Measurements from ENCODE around the gene ZNF75A. TPM values are rescaled to one million over a fixed set of nuclear protein-coding genes. Genes with fewer than 3 reads are reported as not detected.

Gene ZNF75A
- total RNA-seq, 3 donors from 2014 or later: 20.9 to 23.1 (median 21.9) TPM

Other genes with a start within 250 kb of the ZNF75A start
- gene IL32, start 239.9 kb upstream of the ZNF75A start, total RNA-seq: 100 to 1,000 TPM; 585 to 715 (median 696) TPM
- gene ZSCAN10, start 206.2 kb upstream of the ZNF75A start, total RNA-seq: under 1 TPM in 2 of 3 donors, not detected in 1; 0.11 TPM
- gene ZNF205, start 192.9 kb upstream of the ZNF75A start, total RNA-seq: under 1 TPM in 2 of 3 donors, not detected in 1; 0.18 to 0.57 TPM
- 10 to 100 TPM in 1 of 3 donors, 1 to 10 TPM in 2; 9.8 to 12.0 (median 9.9) TPM for gene ZNF213, start 170.5 kb upstream of the ZNF75A start, total RNA-seq
- gene OR1F1, start 117.3 kb upstream of the ZNF75A start, total RNA-seq: not detected
- gene ZNF200, start 70.3 kb upstream of the ZNF75A start, total RNA-seq: 1 to 10 TPM; 9.0 to 9.7 (median 9.6) TPM
- gene MEFV, start 48.9 kb upstream of the ZNF75A start, total RNA-seq: under 1 TPM in 1 of 3 donors, not detected in 2; 0.14 TPM
- 10 to 100 TPM; 39.7 to 44.5 (median 41.5) TPM for gene ZNF263, start 22.0 kb upstream of the ZNF75A start, total RNA-seq
- gene TIGD7, start 67 bp upstream of the ZNF75A start, total RNA-seq: 1 to 10 TPM; 1.7 to 3.2 (median 2.1) TPM
- gene OR2C1, start 50.4 kb downstream of the ZNF75A start, total RNA-seq: not detected
- gene ZSCAN32, start 95.5 kb downstream of the ZNF75A start, total RNA-seq: 10 to 100 TPM; 12.7 to 13.2 (median 12.7) TPM
- 1 to 10 TPM; 8.9 to 10.0 (median 9.2) TPM for gene ZNF174, start 95.7 kb downstream of the ZNF75A start, total RNA-seq
- gene ZNF597, start 138.0 kb downstream of the ZNF75A start, total RNA-seq: 1 to 10 TPM; 1.2 to 1.5 (median 1.3) TPM
- gene NAA60, start 138.2 kb downstream of the ZNF75A start, total RNA-seq: 10 to 100 TPM; 27.3 to 29.3 (median 27.8) TPM
- gene C16orf90, start 190.0 kb downstream of the ZNF75A start, total RNA-seq: not detected
- gene CLUAP1, start 195.5 kb downstream of the ZNF75A start, total RNA-seq: 10 to 100 TPM; 12.0 to 15.0 (median 14.8) TPM

Measured in activated T-cell treated with anti-CD3 and anti-CD28 coated beads, Interleukin-2, amount 50 U/mL, for 4 hours (primary cell).